SW480 (cell line): ENCODE results near the gene SCYGR7.

Source experiments
- DNase-seq: peaks from one replicate; pipeline ENCODE4 v3.0.0-alpha.2; 2016; ENCODE audit warnings: low spot score

Gene SCYGR7

DNA sequence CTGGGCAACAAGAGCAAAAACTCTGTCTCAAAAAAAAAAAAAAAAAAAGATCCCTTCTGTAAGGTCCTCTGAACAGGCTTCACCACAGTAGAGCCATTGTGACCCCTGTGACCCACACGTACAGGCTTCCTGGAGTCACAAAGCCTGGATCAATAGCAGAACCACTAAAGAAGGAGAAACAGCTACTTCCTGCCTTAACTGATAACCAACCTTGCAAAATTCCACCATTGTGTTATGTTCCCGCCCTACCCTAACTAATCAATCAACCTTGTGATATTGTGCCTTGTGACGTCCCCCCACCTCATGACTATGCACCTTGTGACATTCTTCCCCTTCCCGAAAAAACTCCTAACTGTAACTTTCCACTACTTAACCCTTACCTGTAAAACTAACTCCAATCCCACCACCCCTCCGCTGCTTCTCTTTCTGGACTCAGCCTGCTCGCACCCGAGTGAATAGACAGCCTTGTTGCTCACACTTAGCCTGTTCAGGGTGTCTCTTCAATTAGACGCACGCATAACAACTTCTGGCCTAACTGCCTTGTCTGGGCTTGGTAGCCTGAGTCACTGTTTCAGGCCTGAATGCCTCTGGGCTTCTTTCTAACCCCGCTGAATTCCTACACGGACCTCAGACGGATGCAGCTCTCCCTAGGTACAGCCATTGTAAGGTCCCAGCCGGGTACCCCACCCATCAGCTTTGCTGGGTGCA lies 31.4 kb downstream of the SCYGR7 start:
- no peak for DNase-seq

DNA sequence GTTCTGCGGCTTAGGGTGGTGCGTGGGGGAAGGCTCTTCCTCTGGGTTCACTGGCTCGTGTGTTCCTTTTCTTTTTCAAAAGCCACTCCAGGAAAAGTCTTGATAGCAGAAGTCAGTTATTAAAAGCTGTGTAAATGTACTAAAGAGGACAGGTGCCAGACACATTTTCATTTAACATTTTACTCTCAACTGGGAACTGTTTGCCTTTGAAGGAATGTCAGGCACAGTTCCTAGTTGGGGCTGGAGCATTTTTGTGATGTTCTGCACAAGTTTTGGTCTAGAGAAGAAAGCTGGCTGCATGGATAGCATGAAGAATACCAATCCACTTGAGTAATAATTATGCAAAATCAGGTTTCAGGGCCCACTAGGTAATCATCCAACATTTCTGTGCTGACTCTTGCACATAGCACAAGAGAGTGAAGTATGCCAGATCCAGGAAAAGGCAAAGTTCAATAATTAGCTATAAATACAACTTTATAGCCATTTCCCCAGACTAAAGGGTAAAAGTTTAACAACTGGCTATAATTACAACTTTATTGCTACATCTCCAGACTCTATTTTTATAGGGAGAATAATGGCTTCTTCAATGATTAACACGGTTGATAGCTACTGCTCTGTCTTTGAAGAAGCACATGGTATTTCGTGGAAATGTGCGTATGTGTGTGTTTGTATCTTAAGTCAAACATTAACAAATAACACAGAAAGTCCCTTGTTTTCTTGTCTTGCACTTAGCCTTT lies 33.8 kb downstream of the SCYGR7 start:
- DNase-seq: no peak

DNA sequence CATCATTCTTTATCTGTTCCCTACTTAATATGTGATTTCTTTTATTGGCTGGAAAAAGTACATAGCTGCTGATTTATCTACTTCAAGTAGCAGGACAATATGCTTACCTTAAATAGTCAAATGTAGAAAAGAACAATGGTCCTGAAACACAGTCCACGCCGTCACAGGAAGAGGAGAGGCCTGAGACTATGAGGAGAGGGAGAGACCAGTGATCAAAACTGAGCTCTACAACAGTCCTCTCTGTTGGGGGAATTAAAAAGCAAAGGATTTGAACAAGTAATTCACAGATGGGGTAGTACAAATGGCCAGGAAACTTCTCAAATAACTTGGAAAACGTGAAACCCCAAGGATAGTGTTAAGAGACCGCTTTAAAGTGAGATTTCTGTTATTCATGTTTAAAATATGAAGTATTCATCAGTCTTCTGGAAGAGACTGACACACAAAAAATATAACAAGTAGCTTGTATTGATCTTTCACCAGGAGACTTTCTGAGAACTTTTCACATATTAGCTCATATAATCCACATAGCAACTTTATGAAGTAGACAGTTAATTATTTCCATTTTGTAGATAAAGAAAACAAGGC lies 37.7 kb downstream of the SCYGR7 start:
- no peak for DNase-seq

DNA sequence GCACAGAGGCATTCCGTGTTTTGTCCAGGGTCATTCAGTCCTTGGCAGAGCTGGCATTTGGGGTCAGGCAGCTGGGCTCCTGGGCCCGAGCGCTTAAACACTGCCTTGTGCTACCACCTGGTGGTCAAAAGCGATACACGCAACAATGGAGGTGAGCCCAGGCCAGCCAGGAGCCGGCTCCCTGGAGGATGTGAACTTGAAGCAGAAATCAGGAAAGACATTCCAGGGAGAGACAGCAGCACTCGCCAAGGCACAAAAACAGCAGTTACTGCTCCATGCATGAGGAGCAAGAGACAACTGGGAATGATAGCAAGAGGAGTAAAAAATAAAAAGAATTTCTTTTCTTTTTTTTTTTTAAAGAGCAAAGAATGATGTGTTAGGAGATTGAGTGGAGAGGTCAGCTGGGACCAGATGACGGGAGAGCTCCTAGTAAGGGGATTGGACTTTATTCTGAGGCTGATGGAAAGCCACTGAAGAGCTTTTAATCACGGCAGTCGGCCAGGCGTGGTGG lies 38.3 kb downstream of the SCYGR7 start:
- DNase-seq: peak; percentile 61

DNA sequence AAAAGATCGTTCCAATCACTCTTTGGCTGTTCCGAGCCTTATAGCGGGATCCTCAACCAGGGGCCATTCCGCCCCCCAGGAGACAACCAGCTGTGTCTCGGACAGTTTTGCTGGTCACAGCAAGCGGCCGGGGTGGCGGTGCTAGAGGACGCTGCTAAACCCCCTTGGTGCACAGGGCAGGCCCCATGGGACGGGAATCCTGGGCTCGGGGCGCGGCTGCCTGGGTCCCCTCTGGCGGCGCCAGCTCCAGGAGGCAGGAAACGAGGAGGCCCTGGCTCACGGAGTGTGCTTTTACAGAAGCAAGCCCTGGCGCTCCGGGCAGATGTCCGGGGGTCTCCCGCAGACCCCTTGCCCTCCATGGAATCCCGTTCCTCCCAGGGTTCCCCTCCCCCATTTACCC lies 39.7 kb downstream of the SCYGR7 start:
- no peak for DNase-seq

DNA sequence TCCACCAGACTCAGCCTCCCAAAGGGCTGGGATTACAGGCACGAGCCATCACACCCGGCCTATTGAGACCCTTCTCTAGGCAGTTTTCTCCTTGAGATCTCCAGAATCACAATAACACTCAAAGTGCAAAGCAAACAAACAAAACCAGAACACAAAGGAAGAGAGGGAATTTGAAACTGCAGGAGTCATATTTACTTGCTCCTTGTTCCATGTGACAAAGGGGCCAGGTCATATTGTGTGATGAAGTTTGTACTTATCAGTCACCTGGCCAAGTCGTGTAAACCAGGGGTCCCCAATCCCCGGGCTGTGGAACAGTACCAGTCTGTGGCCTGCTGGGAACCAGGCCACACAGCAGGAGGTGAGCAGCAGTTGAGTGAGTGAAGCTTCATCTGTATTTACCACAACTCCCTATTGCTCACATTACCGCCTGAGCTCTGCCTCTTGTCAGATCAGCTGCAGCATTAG lies 44.1 kb downstream of the SCYGR7 start:
- no peak for DNase-seq

DNA sequence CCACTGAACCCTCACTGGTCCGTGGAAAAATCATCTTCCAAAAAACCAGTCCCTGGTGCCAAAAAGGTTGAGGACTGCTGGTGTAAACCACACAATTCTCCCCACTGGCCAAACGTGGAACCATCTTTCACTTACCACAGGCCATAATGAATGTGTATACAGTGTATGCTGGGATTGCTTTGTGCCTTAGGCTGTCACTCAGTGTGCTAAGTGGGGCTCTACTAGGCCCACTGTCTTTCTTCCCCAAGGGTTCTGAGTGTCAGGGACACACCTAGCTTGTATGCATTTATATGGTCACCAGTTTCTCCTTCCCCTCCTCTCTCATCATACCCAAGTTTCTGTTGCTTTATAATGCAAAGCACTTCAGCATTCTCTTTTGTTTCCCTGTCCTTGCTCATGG lies 44.8 kb downstream of the SCYGR7 start:
- no peak for DNase-seq

DNA sequence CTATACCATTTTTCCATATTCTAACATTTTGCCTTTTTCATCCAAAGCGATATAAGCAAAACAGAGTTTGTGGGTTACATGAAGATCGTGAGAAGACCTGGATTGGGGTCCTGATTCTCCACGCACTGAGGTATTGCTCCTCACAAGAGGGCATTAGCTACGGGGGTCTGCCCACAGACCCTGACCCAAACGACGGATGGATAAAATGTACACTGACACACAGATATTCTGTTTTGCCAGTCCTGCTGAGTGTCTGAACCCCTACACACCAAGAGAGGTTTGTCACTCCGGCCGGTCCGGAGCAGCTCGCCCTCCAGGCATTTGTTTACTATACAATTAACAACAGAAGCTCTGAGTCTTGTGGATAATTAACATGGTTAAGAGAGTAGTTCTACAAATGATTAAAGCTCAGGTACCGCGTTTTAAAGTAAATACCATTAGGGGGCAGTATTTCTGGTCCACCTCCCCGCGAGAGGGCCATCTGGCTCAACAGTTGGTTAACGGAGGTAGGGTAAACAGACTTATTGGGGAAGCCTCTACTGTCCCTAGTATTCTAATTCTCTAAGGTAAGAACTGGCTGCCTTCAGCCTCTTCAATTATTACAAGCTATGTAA lies 46.0 kb downstream of the SCYGR7 start:
- peak; percentile 22 for DNase-seq

DNA sequence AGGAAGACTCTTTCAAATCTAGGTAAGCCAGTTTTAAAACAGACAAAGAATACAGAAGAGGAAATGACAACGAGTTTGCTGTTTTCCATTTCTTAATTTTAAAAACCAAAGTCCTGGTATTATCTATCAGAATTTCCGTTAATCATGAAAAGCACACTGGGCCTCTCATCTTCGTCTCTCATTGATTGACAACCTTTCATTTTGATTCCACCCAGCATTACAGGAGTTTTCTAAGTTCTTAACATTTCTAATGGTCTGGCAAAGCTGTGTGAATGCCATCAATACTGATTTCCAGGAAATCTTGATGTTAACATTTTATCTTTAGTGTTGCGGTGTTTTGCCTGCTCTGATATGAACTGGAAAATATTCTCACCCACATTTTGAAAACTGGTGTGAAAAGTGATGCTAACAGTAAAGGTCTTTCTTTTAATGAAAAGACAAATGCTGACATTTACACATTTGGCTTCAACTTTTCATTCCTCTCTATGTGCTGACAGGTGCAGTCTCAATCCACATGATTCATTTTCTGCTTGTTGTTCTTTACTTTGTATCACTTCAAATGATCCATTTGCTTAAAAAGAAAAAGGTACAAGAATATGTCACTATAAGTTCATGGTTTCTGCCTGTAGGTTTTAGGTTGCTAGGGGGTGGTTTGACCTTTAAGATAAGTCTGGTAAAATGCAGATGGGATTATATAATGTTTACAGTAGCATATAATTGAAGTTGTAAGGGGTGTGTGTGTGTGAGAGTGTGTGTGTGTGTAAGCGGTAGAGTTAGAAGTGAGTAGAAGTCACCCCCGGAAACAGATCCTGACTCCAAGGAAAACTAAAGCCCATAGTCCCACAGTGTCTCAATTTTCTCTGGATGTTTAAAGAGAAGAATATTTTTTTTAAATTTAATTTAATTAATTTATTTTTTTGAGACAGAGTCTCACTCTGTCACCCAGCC lies 47.0 kb downstream of the SCYGR7 start:
- no peak for DNase-seq
